ENCODE results near the gene AGAP1. TPM values are rescaled to one million over a fixed set of nuclear protein-coding genes. Genes with fewer than 3 reads are reported as not detected.

AGAP1 gene
- total RNA-seq, 4 donors from 2014 or later = 33.7 to 55.2 (median 37.5) TPM

- Histone ChIP-seq H3K36me3 (peaks cover 0 to 12% of the 10 kb centered on the region in 2 donors), H3K27ac (no peak overlapping the region)
- no peak for ATAC-seq
These were observed 410.7 kb downstream of the AGAP1 start for GRCh38 chr2:235904585-235904931.

GRCh38 chr2:235908826-235909225, 415.0 kb downstream of the AGAP1 start:
- Histone ChIP-seq H3K27ac (no peak overlapping the region), H3K27me3 (no peaks in the 10 kb centered on the region), H3K9me3 (no peaks in the 10 kb centered on the region), H3K4me1 (no peaks in the 10 kb centered on the region), H3K4me3 (no peak overlapping the region), H3K36me3 (peaks cover 0 to 28% of the 10 kb centered on the region in 2 donors)
- WGBS, 2 donors (ENCODE audit: low coverage in 1 of 2) = 69 to 83% methylated on average over 4 to 6 of the region's 6 CpGs
- TF ChIP-seq CTCF (IDR thresholded peaks at IDR 0.05) (no peak), POLR2AphosphoS5 (IDR thresholded peaks at IDR 0.05) (no peak), EP300 (IDR thresholded peaks at IDR 0.05) (no peak), POLR2A (IDR thresholded peaks at IDR 0.05) (no peak)
- no peak for ATAC-seq

More at GRCh38 chr2:235904585-235904931, 410.7 kb downstream of the AGAP1 start:
- no peak for TF ChIP-seq POLR2A (IDR thresholded peaks at IDR 0.05)
- TF ChIP-seq POLR2AphosphoS5 (IDR thresholded peaks at IDR 0.05) = no peak
- TF ChIP-seq CTCF (IDR thresholded peaks at IDR 0.05) = no peak
- no peak for TF ChIP-seq EP300 (IDR thresholded peaks at IDR 0.05)
- no peaks in the 10 kb centered on the region for H3K4me1 ChIP-seq
- no peaks in the 10 kb centered on the region for H3K27me3 ChIP-seq
- no peaks in the 10 kb centered on the region for H3K9me3 ChIP-seq
- 79 to 86% methylated on average over 2 to 6 of the region's 6 CpGs for WGBS, 2 donors (ENCODE audit: low coverage in 1 of 2)
- no peak overlapping the region for H3K4me3 ChIP-seq

GRCh38 chr2:235909358-235909757, 415.5 kb downstream of the AGAP1 start:
- no peak for ATAC-seq
- Histone ChIP-seq H3K4me3 (no peak overlapping the region), H3K9me3 (no peaks in the 10 kb centered on the region), H3K36me3 (peaks cover 0 to 32% of the 10 kb centered on the region in 2 donors), H3K27me3 (no peaks in the 10 kb centered on the region), H3K27ac (no peak overlapping the region), H3K4me1 (no peaks in the 10 kb centered on the region)
- WGBS, 2 donors (ENCODE audit: low coverage in 1 of 2) = 22 to 63% methylated on average over 1 to 2 of the region's 2 CpGs
- TF ChIP-seq CTCF (IDR thresholded peaks at IDR 0.05) = no peak
- no peak for TF ChIP-seq POLR2AphosphoS5 (IDR thresholded peaks at IDR 0.05)
- no peak for TF ChIP-seq EP300 (IDR thresholded peaks at IDR 0.05)

GRCh38 chr2:235910067-235910466, 416.2 kb downstream of the AGAP1 start:
- Histone ChIP-seq H3K9me3 (no peaks in the 10 kb centered on the region), H3K36me3 (peaks cover 0 to 39% of the 10 kb centered on the region in 2 donors), H3K4me1 (no peaks in the 10 kb centered on the region), H3K4me3 (no peak overlapping the region), H3K27ac (no peak overlapping the region), H3K27me3 (no peaks in the 10 kb centered on the region)
- no peak for ATAC-seq
- WGBS, 2 donors (ENCODE audit: low coverage in 1 of 2) = 100% methylated on average over 1 of the region's 3 CpGs; no CpG with 5 or more reads in 1 of the 2 donors
- TF ChIP-seq POLR2AphosphoS5 (IDR thresholded peaks at IDR 0.05) (no peak), POLR2A (IDR thresholded peaks at IDR 0.05) (no peak), CTCF (IDR thresholded peaks at IDR 0.05) (no peak), EP300 (IDR thresholded peaks at IDR 0.05) (no peak)

- 98 to 100% methylated on average over 1 to 6 of the region's 6 CpGs for WGBS, 2 donors (ENCODE audit: low coverage in 1 of 2)
- no peaks in the 10 kb centered on the region for H3K9me3 ChIP-seq
These were observed 417.3 kb downstream of the AGAP1 start for GRCh38 chr2:235911125-235911524.

More at GRCh38 chr2:235911125-235911524, 417.3 kb downstream of the AGAP1 start:
- ATAC-seq = no peak
- H3K27ac ChIP-seq = no peak overlapping the region
- no peaks in the 10 kb centered on the region for H3K4me1 ChIP-seq
- no peak for TF ChIP-seq CTCF (IDR thresholded peaks at IDR 0.05)
- TF ChIP-seq POLR2AphosphoS5 (IDR thresholded peaks at IDR 0.05) = no peak
- no peak for TF ChIP-seq EP300 (IDR thresholded peaks at IDR 0.05)
- no peak for TF ChIP-seq POLR2A (IDR thresholded peaks at IDR 0.05)
- H3K27me3 ChIP-seq = no peaks in the 10 kb centered on the region
- peaks cover 0 to 47% of the 10 kb centered on the region in 2 donors for H3K36me3 ChIP-seq
- H3K4me3 ChIP-seq = no peak overlapping the region
